H1 (cell line): ENCODE data around the gene PRR23E. TPM values are rescaled to one million over a fixed set of nuclear protein-coding genes. Genes with fewer than 3 reads are reported as not detected.

Source experiments
- CTCF ChIA-PET: fragments of 300-600 bp; sonication (Branson Sonifier 250); formaldehyde crosslinking; loops from one replicate; lab custom pipeline; 2021; ENCODE audit not compliant: partially characterized antibody; lab: Charles Lee
- POLR2A ChIA-PET: fragments of 300-600 bp; sonication (Branson Sonifier 250); formaldehyde crosslinking; loops from one replicate; lab custom pipeline; 2021; ENCODE audit warnings: inconsistent platforms; ENCODE audit not compliant: partially characterized antibody; lab: Charles Lee
- DNase-seq, 2 experiments: peaks; one replicate each; pipeline versions ENCODE4 v3.0.0 to v3.0.0-alpha.2; 2010 to 2022; ENCODE audit warnings: low spot score in 2 of 2, low read depth in 1 of 2, mixed read lengths in 1 of 2
- FAIRE-seq: peaks from 2 replicates; lab custom pipeline; 2011; peaks lifted over from hg19 to GRCh38; lab: Jason Lieb, UNC
- H2AFZ ChIP-seq: 2 replicates; pipeline ENCODE4 v1.8.1; 2012; ENCODE audit warnings: low read length, inconsistent platforms
- H2AK5ac ChIP-seq: 2 replicates; pipeline ENCODE4 v1.6.1; 2013; ENCODE audit warnings: low read depth, low read length
- H2BK120ac ChIP-seq: replicated peaks from 2 replicates; pipeline ENCODE3; 2013; ENCODE audit warnings: low read depth, low read length, inconsistent platforms
- H2BK12ac ChIP-seq: 2 replicates; pipeline ENCODE4 v1.6.1; 2013; ENCODE audit warnings: low read depth, low read length
- H2BK15ac ChIP-seq: 2 replicates; pipeline ENCODE4 v1.6.1; 2013; ENCODE audit warnings: low read length
- H2BK20ac ChIP-seq: 2 replicates; pipeline ENCODE4 v1.6.1; 2013; ENCODE audit warnings: low read length
- H2BK5ac ChIP-seq: 2 replicates; pipeline ENCODE4 v1.6.1; 2013; ENCODE audit warnings: low read depth, low read length
- H3K14ac ChIP-seq: 2 replicates; pipeline ENCODE4 v1.6.1; 2013; ENCODE audit warnings: inconsistent platforms; ENCODE audit not compliant: insufficient read length
- H3K18ac ChIP-seq: 2 replicates; pipeline ENCODE4 v1.6.1; 2013; ENCODE audit warnings: low read length; ENCODE audit errors: extremely low read depth
- H3K23ac ChIP-seq: 2 replicates; pipeline ENCODE4 v1.6.1; 2013; ENCODE audit warnings: inconsistent platforms; ENCODE audit not compliant: insufficient read length
- H3K23me2 ChIP-seq: 2 replicates; pipeline ENCODE4 v1.6.1; 2013; ENCODE audit warnings: low read depth, low read length
- H3K27ac ChIP-seq: 2 replicates; pipeline ENCODE4 v1.6.1; 2011; ENCODE audit warnings: low read depth, low read length, inconsistent platforms
- H3K27me3 ChIP-seq, 4 experiments: replicated peaks in 1 of 4; 1 replicate in 1 of 4; 2 replicates in 3 of 4; pipeline versions ENCODE4 v1.6.1 to v1.8.1; 2011 to 2013; ENCODE audit warnings: low read length in 3 of 4, mild to moderate bottlenecking in 3 of 4, inconsistent platforms in 2 of 4, mixed read lengths in 2 of 4, moderate library complexity in 1 of 4; ENCODE audit not compliant: control insufficient read depth in 3 of 4, insufficient read depth in 3 of 4; ENCODE audit errors: extremely low read depth in 1 of 4
- H3K36me3 ChIP-seq, 4 experiments: 2 replicates each; pipeline versions ENCODE4 v1.6.1 to v1.8.1; 2011 to 2013; ENCODE audit warnings: mild to moderate bottlenecking in 4 of 4, low read length in 3 of 4, moderate library complexity in 2 of 4, control low read depth in 1 of 4, inconsistent platforms in 1 of 4; ENCODE audit not compliant: insufficient read depth in 4 of 4, control insufficient read depth in 2 of 4
- H3K4ac ChIP-seq: replicated peaks from 2 replicates; pipeline ENCODE3; 2013; ENCODE audit warnings: low read length, low read depth, mixed read lengths, inconsistent platforms; ENCODE audit not compliant: insufficient read length
- H3K4me1 ChIP-seq, 4 experiments: replicated peaks in 1 of 4; 1 replicate in 1 of 4; 2 replicates in 3 of 4; pipeline versions ENCODE4 v1.6.1 to v1.8.1; 2011 to 2013; ENCODE audit warnings: low read length in 3 of 4, inconsistent platforms in 2 of 4, mixed read lengths in 1 of 4; ENCODE audit not compliant: insufficient read depth in 4 of 4, control insufficient read depth in 3 of 4
- H3K4me2 ChIP-seq, 2 experiments: 2 replicates each; pipeline versions ENCODE4 v1.6.1 to v1.8.1; 2011 to 2013; ENCODE audit warnings: low read depth in 2 of 2, low read length in 2 of 2, control low read depth in 1 of 2, inconsistent platforms in 1 of 2, mild to moderate bottlenecking in 1 of 2; ENCODE audit not compliant: insufficient read depth in 1 of 2
- H3K4me3 ChIP-seq, 4 experiments: fragments of 200-600, 300-600 bp in 1 of 4; sonication (generic), shearing (Covaris generic), sonication (Bioruptor Twin) in 1 of 4; 2 replicates each; pipeline versions ENCODE4 v1.5.1 to v1.8.1; 2011 to 2016; ENCODE audit warnings: low read length in 4 of 4, low read depth in 3 of 4, control low read depth in 2 of 4, inconsistent platforms in 2 of 4, mild to moderate bottlenecking in 2 of 4, mixed read lengths in 1 of 4, moderate library complexity in 1 of 4; ENCODE audit not compliant: insufficient read depth in 2 of 4; ENCODE audit errors: extremely low read depth in 1 of 4
- H3K56ac ChIP-seq: replicated peaks from 2 replicates; pipeline ENCODE3; 2013; ENCODE audit warnings: low read depth, mild to moderate bottlenecking, mixed read lengths, low read length, inconsistent platforms; ENCODE audit not compliant: insufficient read length
- H3K79me1 ChIP-seq: 2 replicates; pipeline ENCODE4 v1.6.1; 2013; ENCODE audit warnings: low read depth, low read length, control low read depth
- H3K79me2 ChIP-seq, 2 experiments: 2 replicates each; pipeline versions ENCODE4 v1.6.1 to v1.8.1; 2012 to 2013; ENCODE audit warnings: low read length in 2 of 2, mild to moderate bottlenecking in 2 of 2, inconsistent platforms in 1 of 2; ENCODE audit not compliant: insufficient read depth in 2 of 2, control insufficient read depth in 1 of 2
- H3K9ac ChIP-seq, 4 experiments: replicated peaks in 1 of 4; 1 replicate in 1 of 4; 2 replicates in 3 of 4; pipeline versions ENCODE4 v1.6.1 to v1.8.1; 2011 to 2013; ENCODE audit warnings: low read depth in 3 of 4, low read length in 3 of 4, control low read depth in 2 of 4, mild to moderate bottlenecking in 2 of 4, moderate library complexity in 2 of 4, inconsistent platforms in 1 of 4; ENCODE audit errors: extremely low read depth in 1 of 4
- H3K9me3 ChIP-seq, 2 experiments: 2 replicates each; pipeline versions ENCODE4 v1.6.1 to v1.8.1; 2012 to 2013; ENCODE audit warnings: mild to moderate bottlenecking in 2 of 2, moderate library complexity in 2 of 2, control low read depth in 1 of 2, inconsistent platforms in 1 of 2, low read depth in 1 of 2, low read length in 1 of 2, mixed read lengths in 1 of 2; ENCODE audit not compliant: insufficient read depth in 2 of 2
- H4K20me1 ChIP-seq, 2 experiments: replicated peaks in 1 of 2; 2 replicates each; pipeline versions ENCODE3 to v1.8.1; 2011 to 2013; ENCODE audit warnings: inconsistent platforms in 2 of 2, low read length in 2 of 2, mild to moderate bottlenecking in 1 of 2; ENCODE audit not compliant: insufficient read depth in 2 of 2, control insufficient read depth in 1 of 2
- H4K5ac ChIP-seq: 2 replicates; pipeline ENCODE4 v1.6.1; 2013; ENCODE audit warnings: low read length, low read depth, mixed read lengths, inconsistent platforms; ENCODE audit not compliant: insufficient read length
- H4K8ac ChIP-seq: 2 replicates; pipeline ENCODE4 v1.8.0; 2013; ENCODE audit warnings: mild to moderate bottlenecking, moderate library complexity, low read length, inconsistent platforms; ENCODE audit not compliant: insufficient read depth; ENCODE audit errors: extremely low read depth
- H4K91ac ChIP-seq: replicated peaks from 2 replicates; pipeline ENCODE3; 2013; ENCODE audit warnings: low read length, mixed read lengths, inconsistent platforms; ENCODE audit not compliant: insufficient read length
- BRCA1 ChIP-seq: IDR thresholded peaks from 2 replicates; pipeline ENCODE4 v1.6.1; 2012; ENCODE audit warnings: low read depth, low read length, improper control_type of control experiment
- CBX8 ChIP-seq: fragments of 300-800, 300-1000 bp; sonication (generic); IDR thresholded peaks from 2 replicates; pipeline ENCODE4 v1.7.1; 2016; ENCODE audit warnings: low read depth, low read length, borderline replicate concordance
- CTBP2 ChIP-seq: IDR thresholded peaks from 2 replicates; pipeline ENCODE4 v1.7.0; 2011; ENCODE audit warnings: borderline replicate concordance, mild to moderate bottlenecking, moderate library complexity, mixed read lengths, low read length; ENCODE audit not compliant: insufficient read depth, insufficient read length
- JUND ChIP-seq: IDR thresholded peaks from 2 replicates; pipeline ENCODE4 v1.6.1; 2011; ENCODE audit warnings: mild to moderate bottlenecking, improper control_type of control experiment, low read length
- KDM5A ChIP-seq: fragments of 200-600 bp; IDR thresholded peaks from 2 replicates; pipeline ENCODE4 v1.7.1; 2012; ENCODE audit warnings: mild to moderate bottlenecking, low read length, inconsistent platforms, mixed read lengths
- PHF8 ChIP-seq: fragments of 200-600 bp; sonication (generic); conservative IDR thresholded peaks from 2 replicates; pipeline ENCODE4 v1.7.1; 2012; ENCODE audit warnings: low read depth, mild to moderate bottlenecking, inconsistent platforms, low read length, moderate library complexity
- POU5F1 ChIP-seq: IDR thresholded peaks from 2 replicates; pipeline ENCODE4 v1.6.1; 2011; ENCODE audit warnings: low read depth, mild to moderate bottlenecking, low read length, moderate library complexity
- SIX5 ChIP-seq: IDR thresholded peaks from 2 replicates; pipeline ENCODE4 v1.6.1; 2011; ENCODE audit warnings: mild to moderate bottlenecking, low read depth, low read length
- SP2 ChIP-seq: IDR thresholded peaks from 2 replicates; pipeline ENCODE4 v1.6.1; 2012; ENCODE audit warnings: mild to moderate bottlenecking, low read length, inconsistent platforms
- USF2 ChIP-seq: IDR thresholded peaks from 2 replicates; pipeline ENCODE4 v1.6.1; 2011; ENCODE audit warnings: low read length, improper control_type of control experiment
- WGBS, 2 experiments: shearing (Covaris generic) in 1 of 2; methylation state at CpG; one replicate each; pipeline versions ENCODE4 v1.1.6 to v1.1.7; 2013 to 2015; ENCODE audit warnings: low lambda C conversion rate in 2 of 2, mixed read lengths in 2 of 2, inconsistent platforms in 1 of 2, low coverage in 1 of 2, missing lambda C conversion rate in 1 of 2; ENCODE audit not compliant: insufficient replicate concordance in 2 of 2, insufficient coverage in 1 of 2, insufficient read length in 1 of 2; ENCODE audit errors: extremely low coverage in 1 of 2, missing lambda C conversion rate in 1 of 2; 5-methylcytosine and 5-hydroxymethylcytosine counted together
- polyA plus RNA-seq, 7 experiments: library from polyadenylated mRNA; depleted of rRNA in 3 of 7; stranded (reverse) in 5 of 7; unstranded in 2 of 7; fragments of >200 nt in 5 of 7; fragments of 200-250 nt in 2 of 7; gene quantifications; 1 replicate in 5 of 7; 2 replicates in 1 of 7; 4 replicates in 1 of 7; pipeline versions ENCODE4 v1.2.1 to v1.2.3, GENCODE V29; 2011 to 2013; ENCODE audit warnings: missing spikeins in 2 of 7, mixed read lengths in 2 of 7
- total RNA-seq: library from RNA; stranded (reverse); fragmentation: NEBNext Ultra II Directional; extraction: Animal tissue kit (Norgen Biotek cat#: 25700); gene quantifications from 2 replicates; pipeline ENCODE4 v1.2.1, GENCODE V29; 2021

The PRR23E gene
- total and polyA plus RNA-seq, 2 of the 8 experiments (the other 6 are each of a cell fraction or from before 2014, with no cell fraction given): not detected

DNA sequence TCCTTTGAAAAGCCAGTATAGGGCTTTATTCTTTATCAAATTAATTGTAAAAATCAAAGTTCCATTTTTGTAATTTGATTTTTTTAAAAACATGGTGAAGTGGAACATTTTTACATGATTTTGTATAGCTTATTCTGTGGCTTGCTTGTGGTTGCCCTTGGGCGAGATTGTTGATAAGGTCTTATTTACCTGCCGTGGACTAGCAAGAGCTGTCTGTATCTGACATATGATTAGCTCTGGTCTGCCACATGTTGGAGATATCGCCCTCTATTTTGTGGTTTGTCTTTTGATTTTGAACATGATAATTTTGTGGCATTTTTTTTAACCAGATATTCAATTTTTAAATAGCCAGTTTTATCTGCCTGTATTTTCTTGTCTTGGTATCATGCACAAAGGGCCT lies 844 bp downstream of the PRR23E start:
- CTCF ChIA-PET: interaction anchor here (0.8 to 2.7 kb wide), 3 partner anchors 13 to 180 kb away, joined by 3 to 6 read pairs (median 3); no protein-coding TSS in a partner anchor
- Histone ChIP-seq H4K5ac (no peak overlapping the region), H3K27ac (no peak overlapping the region), H4K8ac (no peak overlapping the region), H4K20me1 (no peaks in the 10 kb centered on the region), H2BK5ac (no peak overlapping the region), H2AFZ (no peak overlapping the region), H2BK20ac (no peak overlapping the region), H3K79me1 (no peaks in the 10 kb centered on the region), H4K91ac (no peak overlapping the region), H3K56ac (no peak overlapping the region), H3K4me2 (no peak overlapping the region), H3K23ac (no peak overlapping the region), H3K79me2 (no peaks in the 10 kb centered on the region), H2BK120ac (no peak overlapping the region), H2AK5ac (no peak overlapping the region), H3K4ac (no peak overlapping the region), H3K4me1 (no peaks in the 10 kb centered on the region; a peak in 1 of 7 replicates), H2BK15ac (no peak overlapping the region), H3K9me3 (no peaks in the 10 kb centered on the region), H3K27me3 (no peaks in the 10 kb centered on the region), H3K36me3 (no peaks in the 10 kb centered on the region), H3K9ac (no peak overlapping the region), H2BK12ac (no peak overlapping the region), H3K23me2 (no peaks in the 10 kb centered on the region), H3K14ac (no peak overlapping the region), H3K4me3 (no peak overlapping the region), H3K18ac (no peak overlapping the region)
- TF ChIP-seq POU5F1 (no peak), JUND (no peak), CBX8 (no peak), CTBP2 (no peak), KDM5A (no peak), BRCA1 (no peak), SIX5 (no peak), USF2 (no peak), PHF8 (no peak), SP2 (no peak)
- POLR2A ChIA-PET: no interaction called here
- 93% methylated on average over 3 of the region's 3 CpGs; no CpG with 5 or more reads in 1 of the 2 experiments for WGBS, 2 experiments
- no peak for FAIRE-seq
- no peak for DNase-seq
